H1 (cell line): ENCODE data around the gene RPA3. TPM values are rescaled to one million over a fixed set of nuclear protein-coding genes. Genes with fewer than 3 reads are reported as not detected.

Experiments used
- CTCF ChIA-PET: fragments of 300-600 bp; sonication (Branson Sonifier 250); formaldehyde crosslinking; loops from one replicate; lab custom pipeline; 2021; ENCODE audit not compliant: partially characterized antibody; lab: Charles Lee
- POLR2A ChIA-PET: fragments of 300-600 bp; sonication (Branson Sonifier 250); formaldehyde crosslinking; loops from one replicate; lab custom pipeline; 2021; ENCODE audit warnings: inconsistent platforms; ENCODE audit not compliant: partially characterized antibody; lab: Charles Lee
- DNase-seq, 2 experiments: peaks; one replicate each; pipeline versions ENCODE4 v3.0.0 to v3.0.0-alpha.2; 2010 to 2022; ENCODE audit warnings: low spot score in 2 of 2, low read depth in 1 of 2, mixed read lengths in 1 of 2
- FAIRE-seq: peaks from 2 replicates; lab custom pipeline; 2011; peaks lifted over from hg19 to GRCh38; lab: Jason Lieb, UNC
- H2AFZ ChIP-seq: 2 replicates; pipeline ENCODE4 v1.8.1; 2012; ENCODE audit warnings: low read length, inconsistent platforms
- H2AK5ac ChIP-seq: 2 replicates; pipeline ENCODE4 v1.6.1; 2013; ENCODE audit warnings: low read depth, low read length
- H2BK120ac ChIP-seq: replicated peaks from 2 replicates; pipeline ENCODE3; 2013; ENCODE audit warnings: low read depth, low read length, inconsistent platforms
- H2BK12ac ChIP-seq: 2 replicates; pipeline ENCODE4 v1.6.1; 2013; ENCODE audit warnings: low read depth, low read length
- H2BK15ac ChIP-seq: 2 replicates; pipeline ENCODE4 v1.6.1; 2013; ENCODE audit warnings: low read length
- H2BK20ac ChIP-seq: 2 replicates; pipeline ENCODE4 v1.6.1; 2013; ENCODE audit warnings: low read length
- H2BK5ac ChIP-seq: 2 replicates; pipeline ENCODE4 v1.6.1; 2013; ENCODE audit warnings: low read depth, low read length
- H3K14ac ChIP-seq: 2 replicates; pipeline ENCODE4 v1.6.1; 2013; ENCODE audit warnings: inconsistent platforms; ENCODE audit not compliant: insufficient read length
- H3K18ac ChIP-seq: 2 replicates; pipeline ENCODE4 v1.6.1; 2013; ENCODE audit warnings: low read length; ENCODE audit errors: extremely low read depth
- H3K23ac ChIP-seq: 2 replicates; pipeline ENCODE4 v1.6.1; 2013; ENCODE audit warnings: inconsistent platforms; ENCODE audit not compliant: insufficient read length
- H3K23me2 ChIP-seq: 2 replicates; pipeline ENCODE4 v1.6.1; 2013; ENCODE audit warnings: low read depth, low read length
- H3K27ac ChIP-seq: 2 replicates; pipeline ENCODE4 v1.6.1; 2011; ENCODE audit warnings: low read depth, low read length, inconsistent platforms
- H3K27me3 ChIP-seq, 4 experiments: replicated peaks in 1 of 4; 1 replicate in 1 of 4; 2 replicates in 3 of 4; pipeline versions ENCODE4 v1.6.1 to v1.8.1; 2011 to 2013; ENCODE audit warnings: low read length in 3 of 4, mild to moderate bottlenecking in 3 of 4, inconsistent platforms in 2 of 4, mixed read lengths in 2 of 4, moderate library complexity in 1 of 4; ENCODE audit not compliant: control insufficient read depth in 3 of 4, insufficient read depth in 3 of 4; ENCODE audit errors: extremely low read depth in 1 of 4
- H3K36me3 ChIP-seq, 4 experiments: 2 replicates each; pipeline versions ENCODE4 v1.6.1 to v1.8.1; 2011 to 2013; ENCODE audit warnings: mild to moderate bottlenecking in 4 of 4, low read length in 3 of 4, moderate library complexity in 2 of 4, control low read depth in 1 of 4, inconsistent platforms in 1 of 4; ENCODE audit not compliant: insufficient read depth in 4 of 4, control insufficient read depth in 2 of 4
- H3K4ac ChIP-seq: replicated peaks from 2 replicates; pipeline ENCODE3; 2013; ENCODE audit warnings: low read length, low read depth, mixed read lengths, inconsistent platforms; ENCODE audit not compliant: insufficient read length
- H3K4me1 ChIP-seq, 4 experiments: replicated peaks in 1 of 4; 1 replicate in 1 of 4; 2 replicates in 3 of 4; pipeline versions ENCODE4 v1.6.1 to v1.8.1; 2011 to 2013; ENCODE audit warnings: low read length in 3 of 4, inconsistent platforms in 2 of 4, mixed read lengths in 1 of 4; ENCODE audit not compliant: insufficient read depth in 4 of 4, control insufficient read depth in 3 of 4
- H3K4me2 ChIP-seq, 2 experiments: 2 replicates each; pipeline versions ENCODE4 v1.6.1 to v1.8.1; 2011 to 2013; ENCODE audit warnings: low read depth in 2 of 2, low read length in 2 of 2, control low read depth in 1 of 2, inconsistent platforms in 1 of 2, mild to moderate bottlenecking in 1 of 2; ENCODE audit not compliant: insufficient read depth in 1 of 2
- H3K4me3 ChIP-seq, 4 experiments: fragments of 200-600, 300-600 bp in 1 of 4; sonication (generic), shearing (Covaris generic), sonication (Bioruptor Twin) in 1 of 4; 2 replicates each; pipeline versions ENCODE4 v1.5.1 to v1.8.1; 2011 to 2016; ENCODE audit warnings: low read length in 4 of 4, low read depth in 3 of 4, control low read depth in 2 of 4, inconsistent platforms in 2 of 4, mild to moderate bottlenecking in 2 of 4, mixed read lengths in 1 of 4, moderate library complexity in 1 of 4; ENCODE audit not compliant: insufficient read depth in 2 of 4; ENCODE audit errors: extremely low read depth in 1 of 4
- H3K56ac ChIP-seq: replicated peaks from 2 replicates; pipeline ENCODE3; 2013; ENCODE audit warnings: low read depth, mild to moderate bottlenecking, mixed read lengths, low read length, inconsistent platforms; ENCODE audit not compliant: insufficient read length
- H3K79me1 ChIP-seq: 2 replicates; pipeline ENCODE4 v1.6.1; 2013; ENCODE audit warnings: low read depth, low read length, control low read depth
- H3K79me2 ChIP-seq, 2 experiments: 2 replicates each; pipeline versions ENCODE4 v1.6.1 to v1.8.1; 2012 to 2013; ENCODE audit warnings: low read length in 2 of 2, mild to moderate bottlenecking in 2 of 2, inconsistent platforms in 1 of 2; ENCODE audit not compliant: insufficient read depth in 2 of 2, control insufficient read depth in 1 of 2
- H3K9ac ChIP-seq, 4 experiments: replicated peaks in 1 of 4; 1 replicate in 1 of 4; 2 replicates in 3 of 4; pipeline versions ENCODE4 v1.6.1 to v1.8.1; 2011 to 2013; ENCODE audit warnings: low read depth in 3 of 4, low read length in 3 of 4, control low read depth in 2 of 4, mild to moderate bottlenecking in 2 of 4, moderate library complexity in 2 of 4, inconsistent platforms in 1 of 4; ENCODE audit errors: extremely low read depth in 1 of 4
- H3K9me3 ChIP-seq, 2 experiments: 2 replicates each; pipeline versions ENCODE4 v1.6.1 to v1.8.1; 2012 to 2013; ENCODE audit warnings: mild to moderate bottlenecking in 2 of 2, moderate library complexity in 2 of 2, control low read depth in 1 of 2, inconsistent platforms in 1 of 2, low read depth in 1 of 2, low read length in 1 of 2, mixed read lengths in 1 of 2; ENCODE audit not compliant: insufficient read depth in 2 of 2
- H4K20me1 ChIP-seq, 2 experiments: replicated peaks in 1 of 2; 2 replicates each; pipeline versions ENCODE3 to v1.8.1; 2011 to 2013; ENCODE audit warnings: inconsistent platforms in 2 of 2, low read length in 2 of 2, mild to moderate bottlenecking in 1 of 2; ENCODE audit not compliant: insufficient read depth in 2 of 2, control insufficient read depth in 1 of 2
- H4K5ac ChIP-seq: 2 replicates; pipeline ENCODE4 v1.6.1; 2013; ENCODE audit warnings: low read length, low read depth, mixed read lengths, inconsistent platforms; ENCODE audit not compliant: insufficient read length
- H4K8ac ChIP-seq: 2 replicates; pipeline ENCODE4 v1.8.0; 2013; ENCODE audit warnings: mild to moderate bottlenecking, moderate library complexity, low read length, inconsistent platforms; ENCODE audit not compliant: insufficient read depth; ENCODE audit errors: extremely low read depth
- H4K91ac ChIP-seq: replicated peaks from 2 replicates; pipeline ENCODE3; 2013; ENCODE audit warnings: low read length, mixed read lengths, inconsistent platforms; ENCODE audit not compliant: insufficient read length
- BACH1 ChIP-seq: IDR thresholded peaks from 2 replicates; pipeline ENCODE4 v1.6.1; 2012; ENCODE audit warnings: low read length, improper control_type of control experiment
- CHD2 ChIP-seq: IDR thresholded peaks from 2 replicates; pipeline ENCODE4 v1.6.1; 2012; ENCODE audit warnings: low read length, improper control_type of control experiment
- EZH2 ChIP-seq: fragments of 200-600 bp; sonication (generic); IDR thresholded peaks from 2 replicates; pipeline ENCODE4 v1.7.1; 2012; ENCODE audit warnings: low read depth, mild to moderate bottlenecking, moderate library complexity, low read length, inconsistent platforms; ENCODE audit not compliant: severe bottlenecking
- FOSL1 ChIP-seq: IDR thresholded peaks from 2 replicates; pipeline ENCODE4 v1.6.1; 2011; ENCODE audit warnings: mild to moderate bottlenecking, low read depth, low read length, moderate library complexity; ENCODE audit not compliant: insufficient read depth
- KDM1A ChIP-seq: fragments of 200-600, 300-600 bp; sonication (generic); IDR thresholded peaks from 2 replicates; pipeline ENCODE4 v1.7.1; 2016; ENCODE audit warnings: mild to moderate bottlenecking, low read length, borderline replicate concordance
- KDM4A ChIP-seq: IDR thresholded peaks from one replicate; pipeline ENCODE4 v1.7.1; 2012; ENCODE audit warnings: low read depth, mild to moderate bottlenecking, moderate library complexity, low read length, inconsistent platforms; ENCODE audit not compliant: severe bottlenecking
- RFX5 ChIP-seq: IDR thresholded peaks from 2 replicates; pipeline ENCODE4 v1.6.1; 2011; ENCODE audit warnings: low read depth, low read length, improper control_type of control experiment, borderline replicate concordance
- SP2 ChIP-seq: IDR thresholded peaks from 2 replicates; pipeline ENCODE4 v1.6.1; 2012; ENCODE audit warnings: mild to moderate bottlenecking, low read length, inconsistent platforms
- SRF ChIP-seq: IDR thresholded peaks from 2 replicates; pipeline ENCODE4 v1.6.1; 2011; ENCODE audit warnings: mild to moderate bottlenecking, low read depth, low read length, moderate library complexity
- SUZ12 ChIP-seq: fragments of 200-600 bp; sonication (generic); IDR thresholded peaks from 2 replicates; pipeline ENCODE4 v1.6.1; 2012; ENCODE audit warnings: mild to moderate bottlenecking, inconsistent platforms, low read length, moderate library complexity, mixed read lengths
- WGBS, 2 experiments: shearing (Covaris generic) in 1 of 2; methylation state at CpG; one replicate each; pipeline versions ENCODE4 v1.1.6 to v1.1.7; 2013 to 2015; ENCODE audit warnings: low lambda C conversion rate in 2 of 2, mixed read lengths in 2 of 2, inconsistent platforms in 1 of 2, low coverage in 1 of 2, missing lambda C conversion rate in 1 of 2; ENCODE audit not compliant: insufficient replicate concordance in 2 of 2, insufficient coverage in 1 of 2, insufficient read length in 1 of 2; ENCODE audit errors: extremely low coverage in 1 of 2, missing lambda C conversion rate in 1 of 2; 5-methylcytosine and 5-hydroxymethylcytosine counted together
- polyA plus RNA-seq, 7 experiments: library from polyadenylated mRNA; depleted of rRNA in 3 of 7; stranded (reverse) in 5 of 7; unstranded in 2 of 7; fragments of >200 nt in 5 of 7; fragments of 200-250 nt in 2 of 7; gene quantifications; 1 replicate in 5 of 7; 2 replicates in 1 of 7; 4 replicates in 1 of 7; pipeline versions ENCODE4 v1.2.1 to v1.2.3, GENCODE V29; 2011 to 2013; ENCODE audit warnings: missing spikeins in 2 of 7, mixed read lengths in 2 of 7
- total RNA-seq: library from RNA; stranded (reverse); fragmentation: NEBNext Ultra II Directional; extraction: Animal tissue kit (Norgen Biotek cat#: 25700); gene quantifications from 2 replicates; pipeline ENCODE4 v1.2.1, GENCODE V29; 2021
- TF ChIP-seq, protein P1 (sequence below): IDR thresholded peaks from 2 replicates; pipeline ENCODE4 v1.6.1; 2012; ENCODE audit warnings: low read length, inconsistent platforms

Gene RPA3
- total and polyA plus RNA-seq, 2 of the 8 experiments (the other 6 are each of a cell fraction or from before 2014, with no cell fraction given) = 60.2 to 105 TPM

DNA sequence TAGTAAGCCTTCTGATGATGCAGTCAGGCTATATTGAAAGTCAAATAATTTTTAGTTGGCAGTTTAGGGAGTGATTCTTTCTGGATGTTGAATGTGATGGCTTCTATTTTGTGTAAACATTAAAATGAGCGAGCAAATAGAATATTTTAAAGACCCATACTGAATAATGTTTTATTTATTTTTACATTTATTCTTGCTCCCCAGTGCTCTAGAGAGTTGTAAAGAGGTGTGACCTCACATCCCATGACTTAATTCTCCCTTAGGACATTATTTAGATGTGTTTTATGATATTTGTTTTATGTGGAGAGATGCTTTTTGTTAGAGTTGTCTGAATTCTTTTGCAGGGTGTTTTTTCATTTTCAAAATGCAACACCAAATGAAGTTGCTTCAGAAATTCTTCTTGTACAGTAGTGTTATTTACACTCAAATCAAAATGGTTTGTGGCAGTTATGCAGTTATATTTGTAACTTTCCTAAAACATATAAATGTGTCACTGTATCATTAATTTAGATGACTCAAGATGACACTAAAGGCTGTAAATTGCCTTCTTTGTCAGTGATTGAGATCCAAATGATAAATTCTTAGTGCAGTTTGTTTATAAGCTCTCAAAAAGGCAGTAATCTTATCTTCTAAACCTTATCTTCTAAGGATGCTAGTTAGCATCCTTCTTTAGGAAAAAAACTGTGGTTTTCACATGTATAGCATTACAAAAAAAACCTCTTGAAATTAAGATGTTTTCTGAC is 65.4 kb downstream of the RPA3 start:
- peaks cover 0 to 3% (median under 1%) of the 10 kb centered on the region in 4 experiments; a peak in 1 of 7 replicates for H3K4me1 ChIP-seq
- H4K20me1 ChIP-seq = no peaks in the 10 kb centered on the region
- no peak overlapping the region for H3K18ac ChIP-seq
- no peak overlapping the region for H3K4ac ChIP-seq
- H3K36me3 ChIP-seq = no peaks in the 10 kb centered on the region
- H3K14ac ChIP-seq = no peak overlapping the region
- no peak overlapping the region for H3K4me3 ChIP-seq
- no peak overlapping the region for H2BK20ac ChIP-seq
- H3K56ac ChIP-seq = no peak overlapping the region
- ChIA-PET CTCF (interaction anchor here (0.9 to 2.9 kb wide), 14 partner anchors 9 to 561 kb away, joined by 3 to 12 read pairs (median 3); partner anchors contain the start of gene UMAD1), POLR2A (no interaction called here)
- no peak overlapping the region for H2BK5ac ChIP-seq
- no peak overlapping the region for H4K91ac ChIP-seq
- H3K79me2 ChIP-seq = peaks cover 0 to 11% of the 10 kb centered on the region in 2 experiments; a peak in 3 of 4 replicates
- no peak overlapping the region for H2BK120ac ChIP-seq
- H2AFZ ChIP-seq = no peak overlapping the region
- WGBS, 2 experiments = 88% methylated on average over 1 of the region's 1 CpG; no CpG with 5 or more reads in 1 of the 2 experiments
- no peak overlapping the region for H3K4me2 ChIP-seq
- no peak overlapping the region for H3K9ac ChIP-seq
- FAIRE-seq (no peak), DNase-seq (no peak)
- no peaks in the 10 kb centered on the region; the same call in 1 of the 2 replicates for H3K79me1 ChIP-seq
- no peak overlapping the region for H2BK15ac ChIP-seq
- no peak overlapping the region for H4K8ac ChIP-seq
- no peaks in the 10 kb centered on the region for H3K23me2 ChIP-seq
- H3K27ac ChIP-seq = no peak overlapping the region
- H3K9me3 ChIP-seq = no peaks in the 10 kb centered on the region
- H2BK12ac ChIP-seq = no peak overlapping the region
- no peaks in the 10 kb centered on the region for H3K27me3 ChIP-seq
- H2AK5ac ChIP-seq = no peak overlapping the region
- H4K5ac ChIP-seq = no peak overlapping the region
- no peak overlapping the region for H3K23ac ChIP-seq
- TF ChIP-seq CHD2 (no peak), RFX5 (no peak), SRF (no peak), FOSL1 (no peak), KDM1A (no peak), SP2 (no peak), BACH1 (no peak), KDM4A (no peak), SUZ12 (no peak), EZH2 (no peak)
- TF ChIP-seq, protein P1, sequence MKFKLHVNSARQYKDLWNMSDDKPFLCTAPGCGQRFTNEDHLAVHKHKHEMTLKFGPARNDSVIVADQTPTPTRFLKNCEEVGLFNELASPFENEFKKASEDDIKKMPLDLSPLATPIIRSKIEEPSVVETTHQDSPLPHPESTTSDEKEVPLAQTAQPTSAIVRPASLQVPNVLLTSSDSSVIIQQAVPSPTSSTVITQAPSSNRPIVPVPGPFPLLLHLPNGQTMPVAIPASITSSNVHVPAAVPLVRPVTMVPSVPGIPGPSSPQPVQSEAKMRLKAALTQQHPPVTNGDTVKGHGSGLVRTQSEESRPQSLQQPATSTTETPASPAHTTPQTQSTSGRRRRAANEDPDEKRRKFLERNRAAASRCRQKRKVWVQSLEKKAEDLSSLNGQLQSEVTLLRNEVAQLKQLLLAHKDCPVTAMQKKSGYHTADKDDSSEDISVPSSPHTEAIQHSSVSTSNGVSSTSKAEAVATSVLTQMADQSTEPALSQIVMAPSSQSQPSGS = no peak
